Activated T-helper 17 cell treated with anti-CD3 and anti-CD28 coated beads, Interleukin-2, amount 50 U/mL, for 72 hours (primary cell): ENCODE data around the gene MTHFD2L. TPM values are rescaled to one million over a fixed set of nuclear protein-coding genes. Genes with fewer than 3 reads are reported as not detected.
A peak's percentile ranks its signal among the peaks of the same experiment; 100 is the strongest.

Source experiments
- ATAC-seq: fragments of 150-1000 bp; cut with Tn5 transposase; replicated peaks from 2 replicates; pipeline ENCODE4 v1.10.0; 2021; ENCODE audit warnings: mild to moderate bottlenecking, moderate library complexity
- H3K27ac Mint-ChIP-seq: one replicate; pipeline ENCODE4 v1.8.0; 2022; ENCODE audit warnings: mixed read lengths
- H3K27me3 Mint-ChIP-seq: one replicate; pipeline ENCODE4 v1.8.0; 2022; ENCODE audit warnings: mixed read lengths
- H3K36me3 Mint-ChIP-seq: one replicate; pipeline ENCODE4 v1.8.0; 2022; ENCODE audit warnings: low read depth, mild to moderate bottlenecking, mixed read lengths
- H3K4me1 Mint-ChIP-seq: one replicate; pipeline ENCODE4 v1.8.0; 2022; ENCODE audit warnings: mixed read lengths
- H3K4me3 Mint-ChIP-seq: one replicate; pipeline ENCODE4 v1.8.0; 2022; ENCODE audit warnings: mild to moderate bottlenecking, mixed read lengths
- H3K9me3 Mint-ChIP-seq: one replicate; pipeline ENCODE4 v1.8.0; 2022; ENCODE audit warnings: mixed read lengths
- total RNA-seq, 2 donors: library from RNA; stranded (reverse); gene quantifications; one replicate each; pipeline ENCODE4 v1.2.3, GENCODE V29; 2022

Gene MTHFD2L
- total RNA-seq, 2 donors from 2014 or later, result 4.0 to 9.4 TPM

- H3K36me3 Mint-ChIP-seq, result peaks cover 34% of the 10 kb centered on the region
- H3K9me3 Mint-ChIP-seq, result no peaks in the 10 kb centered on the region
- peaks cover 7% of the 10 kb centered on the region for H3K4me1 Mint-ChIP-seq
- no peak for ATAC-seq
- peaks cover 9% of the 10 kb centered on the region for H3K27me3 Mint-ChIP-seq
- H3K4me3 Mint-ChIP-seq, result peak overlapping the region; percentile 89
- peak overlapping the region; percentile 91 for H3K27ac Mint-ChIP-seq
Measured at GRCh38 chr4:74158466-74159142, 686 bp downstream of the MTHFD2L start.

GRCh38 chr4:74159143-74159709 is 1.3 kb downstream of the MTHFD2L start:
- Mint-ChIP-seq H3K4me3 (peak overlapping the region; percentile 89), H3K9me3 (no peaks in the 10 kb centered on the region), H3K4me1 (peaks cover 7% of the 10 kb centered on the region), H3K27me3 (peaks cover 9% of the 10 kb centered on the region), H3K27ac (peak overlapping the region; percentile 91), H3K36me3 (peaks cover 37% of the 10 kb centered on the region)
- ATAC-seq, result no peak

DNA sequence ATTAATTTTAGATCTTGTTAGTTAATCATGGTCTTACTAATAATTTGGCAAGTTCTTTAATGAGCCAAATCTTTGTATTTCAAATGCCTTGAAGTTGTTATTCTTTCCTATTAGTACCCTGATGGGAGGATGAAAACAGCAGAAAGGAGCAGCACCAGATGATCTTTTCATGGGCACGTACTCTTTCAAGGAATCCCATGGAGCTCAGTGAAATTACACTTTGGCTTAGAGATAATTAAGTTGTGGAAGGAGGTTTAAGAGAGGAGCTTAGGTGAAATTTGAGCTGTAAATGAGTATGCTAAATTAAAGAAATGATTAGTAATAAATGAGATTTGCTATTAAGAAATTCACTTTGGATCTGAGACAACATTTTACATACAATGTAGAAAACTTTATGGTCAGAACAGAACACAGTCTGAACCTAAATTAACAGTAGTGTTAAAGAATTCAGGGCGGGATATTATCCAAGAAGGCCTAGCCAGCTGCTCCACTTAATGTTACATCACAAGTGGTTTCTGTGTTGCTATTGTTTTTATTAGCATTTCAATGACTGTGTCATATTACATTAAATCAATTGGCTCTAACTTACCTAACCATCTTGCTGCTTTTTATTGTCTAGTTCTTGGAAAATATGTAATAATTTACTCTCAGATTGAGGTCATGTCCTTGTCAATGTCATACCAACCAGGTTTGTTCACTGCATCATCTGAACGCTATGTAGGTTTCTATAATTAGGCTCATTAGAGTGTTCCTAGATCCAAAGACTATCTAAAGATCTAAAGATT is 3.9 kb downstream of the MTHFD2L start:
- no peaks in the 10 kb centered on the region for H3K27me3 Mint-ChIP-seq
- no peak overlapping the region for H3K27ac Mint-ChIP-seq
- no peaks in the 10 kb centered on the region for H3K9me3 Mint-ChIP-seq
- H3K4me3 Mint-ChIP-seq, result no peak overlapping the region
- no peak for ATAC-seq
- peaks cover 7% of the 10 kb centered on the region for H3K4me1 Mint-ChIP-seq
- H3K36me3 Mint-ChIP-seq, result peaks cover 44% of the 10 kb centered on the region

GRCh38 chr4:74166135-74166534 is 8.2 kb downstream of the MTHFD2L start:
- ATAC-seq, result no peak
- H3K4me3 Mint-ChIP-seq, result no peak overlapping the region
- no peaks in the 10 kb centered on the region for H3K27me3 Mint-ChIP-seq
- peaks cover 25% of the 10 kb centered on the region for H3K36me3 Mint-ChIP-seq
- no peaks in the 10 kb centered on the region for H3K9me3 Mint-ChIP-seq
- H3K27ac Mint-ChIP-seq, result no peak overlapping the region
- H3K4me1 Mint-ChIP-seq, result peaks cover 6% of the 10 kb centered on the region

DNA sequence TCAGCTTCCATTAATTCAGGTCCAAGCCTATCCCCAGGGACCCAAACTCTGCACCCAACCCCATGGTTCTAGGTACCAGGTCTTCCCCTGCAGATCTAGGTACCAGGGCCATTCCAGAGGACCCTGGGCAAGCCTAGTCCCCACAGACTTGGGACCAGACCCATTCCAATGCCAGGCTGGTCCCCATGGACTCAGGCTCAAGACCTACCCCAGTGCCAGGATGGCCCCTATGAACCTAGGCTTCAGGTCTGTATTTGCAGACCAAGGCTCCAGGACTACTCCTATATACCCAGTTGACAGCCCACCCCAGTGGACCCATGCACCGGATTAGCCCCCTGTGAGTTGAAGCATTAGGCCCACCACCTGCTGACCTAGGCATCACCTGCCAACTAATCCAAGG is 8.9 kb downstream of the MTHFD2L start:
- Mint-ChIP-seq H3K9me3 (no peaks in the 10 kb centered on the region), H3K27ac (no peak overlapping the region), H3K27me3 (no peaks in the 10 kb centered on the region), H3K4me3 (no peak overlapping the region), H3K36me3 (peaks cover 18% of the 10 kb centered on the region), H3K4me1 (peaks cover 6% of the 10 kb centered on the region)
- no peak for ATAC-seq

- Mint-ChIP-seq H3K4me3 (no peak overlapping the region), H3K36me3 (peaks cover 11% of the 10 kb centered on the region), H3K4me1 (peaks cover 6% of the 10 kb centered on the region), H3K27ac (no peak overlapping the region), H3K9me3 (no peaks in the 10 kb centered on the region), H3K27me3 (no peaks in the 10 kb centered on the region)
- no peak for ATAC-seq
Measured at GRCh38 chr4:74167585-74167984, 9.7 kb downstream of the MTHFD2L start.

- ATAC-seq, result no peak
- Mint-ChIP-seq H3K9me3 (no peaks in the 10 kb centered on the region), H3K4me1 (peaks cover 6% of the 10 kb centered on the region), H3K4me3 (no peak overlapping the region), H3K27me3 (no peaks in the 10 kb centered on the region), H3K27ac (no peak overlapping the region), H3K36me3 (peaks cover 9% of the 10 kb centered on the region)
Measured at GRCh38 chr4:74168841-74169240, 10.9 kb downstream of the MTHFD2L start.

- H3K27me3 Mint-ChIP-seq, result no peaks in the 10 kb centered on the region
- H3K4me3 Mint-ChIP-seq, result no peak overlapping the region
- no peak overlapping the region for H3K27ac Mint-ChIP-seq
- H3K4me1 Mint-ChIP-seq, result peaks cover under 1% of the 10 kb centered on the region
- H3K9me3 Mint-ChIP-seq, result no peaks in the 10 kb centered on the region
- no peaks in the 10 kb centered on the region for H3K36me3 Mint-ChIP-seq
- ATAC-seq, result no peak
Measured at GRCh38 chr4:74173321-74173720, 15.4 kb downstream of the MTHFD2L start.

GRCh38 chr4:74174421-74174820 is 16.5 kb downstream of the MTHFD2L start:
- no peaks in the 10 kb centered on the region for H3K9me3 Mint-ChIP-seq

DNA sequence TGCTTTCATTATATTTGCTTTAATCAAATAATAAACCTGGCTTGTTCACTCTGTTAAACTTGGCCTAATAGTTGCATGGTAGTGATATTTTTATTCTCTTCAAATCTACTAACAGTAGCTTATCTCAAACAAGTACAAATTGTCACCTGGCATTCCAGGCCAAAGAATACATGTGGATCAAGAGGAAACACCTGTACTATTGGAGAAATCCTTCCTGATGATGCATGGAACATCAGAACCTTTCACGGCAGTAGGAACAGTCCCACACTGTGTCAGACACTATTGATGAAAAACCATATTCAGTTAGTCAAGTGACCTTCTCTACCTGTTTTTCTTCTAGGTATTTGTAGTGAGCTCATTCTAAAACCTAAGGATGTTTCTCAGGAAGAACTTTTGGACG is 17.0 kb downstream of the MTHFD2L start:
- H3K27ac Mint-ChIP-seq, result no peak overlapping the region
- H3K27me3 Mint-ChIP-seq, result no peaks in the 10 kb centered on the region
- ATAC-seq, result no peak
- H3K36me3 Mint-ChIP-seq, result no peaks in the 10 kb centered on the region
- H3K4me1 Mint-ChIP-seq, result no peaks in the 10 kb centered on the region
- H3K9me3 Mint-ChIP-seq, result no peaks in the 10 kb centered on the region
- H3K4me3 Mint-ChIP-seq, result no peak overlapping the region

More at GRCh38 chr4:74174421-74174820, 16.5 kb downstream of the MTHFD2L start:
- Mint-ChIP-seq H3K27me3 (no peaks in the 10 kb centered on the region), H3K4me3 (no peak overlapping the region), H3K4me1 (no peaks in the 10 kb centered on the region), H3K27ac (no peak overlapping the region), H3K36me3 (no peaks in the 10 kb centered on the region)
- no peak for ATAC-seq

DNA sequence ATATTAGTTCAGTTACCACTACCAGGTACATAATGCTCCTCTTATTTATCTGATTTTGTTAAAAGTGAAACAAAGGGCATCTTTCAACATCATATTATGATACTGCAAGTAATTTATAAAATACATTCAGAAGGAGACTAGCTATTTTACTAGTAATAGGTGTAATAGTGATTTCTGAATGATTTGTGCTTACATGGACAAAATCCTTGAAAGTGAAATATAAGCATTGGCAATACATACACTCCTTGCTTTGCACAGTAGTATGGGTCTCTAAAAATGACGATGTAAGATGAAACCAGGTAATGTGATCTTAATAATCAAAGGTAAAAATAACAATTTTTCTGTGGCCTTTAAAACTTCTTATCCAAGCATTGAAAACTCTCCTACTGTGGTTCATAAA is 17.5 kb downstream of the MTHFD2L start:
- H3K4me1 Mint-ChIP-seq, result no peaks in the 10 kb centered on the region
- no peaks in the 10 kb centered on the region for H3K36me3 Mint-ChIP-seq
- ATAC-seq, result no peak
- H3K9me3 Mint-ChIP-seq, result no peaks in the 10 kb centered on the region
- H3K27me3 Mint-ChIP-seq, result no peaks in the 10 kb centered on the region
- H3K4me3 Mint-ChIP-seq, result no peak overlapping the region
- no peak overlapping the region for H3K27ac Mint-ChIP-seq

GRCh38 chr4:74178798-74179197 is 20.9 kb downstream of the MTHFD2L start:
- H3K36me3 Mint-ChIP-seq, result no peaks in the 10 kb centered on the region
- no peak for ATAC-seq
- no peaks in the 10 kb centered on the region for H3K4me1 Mint-ChIP-seq
- no peaks in the 10 kb centered on the region for H3K9me3 Mint-ChIP-seq
- H3K27ac Mint-ChIP-seq, result no peak overlapping the region
- H3K4me3 Mint-ChIP-seq, result no peak overlapping the region
- H3K27me3 Mint-ChIP-seq, result no peaks in the 10 kb centered on the region

GRCh38 chr4:74181219-74181618 is 23.3 kb downstream of the MTHFD2L start:
- Mint-ChIP-seq H3K4me1 (no peaks in the 10 kb centered on the region), H3K4me3 (no peak overlapping the region), H3K9me3 (no peaks in the 10 kb centered on the region), H3K27ac (no peak overlapping the region), H3K36me3 (no peaks in the 10 kb centered on the region), H3K27me3 (no peaks in the 10 kb centered on the region)
- ATAC-seq, result peak; percentile 88

DNA sequence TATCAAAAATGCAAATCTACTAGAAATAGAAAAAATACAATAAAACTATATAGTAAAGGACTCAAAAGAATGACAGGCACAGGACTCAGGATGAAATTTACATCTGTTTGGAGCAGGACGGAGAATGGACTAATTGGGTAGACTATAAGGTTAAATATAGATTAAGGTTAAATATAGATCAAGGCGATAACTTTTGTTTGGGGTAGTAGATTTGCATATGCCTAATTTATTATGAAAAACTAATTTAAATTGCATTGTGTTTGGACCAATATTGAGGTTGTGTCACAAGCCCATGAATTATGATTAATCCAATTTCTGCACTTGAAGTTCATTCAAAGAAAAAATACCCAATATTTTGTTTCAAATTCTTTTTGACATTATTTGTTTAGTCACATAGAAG is 31.0 kb downstream of the MTHFD2L start:
- no peak for ATAC-seq

More for the DNA sequence above, 31.0 kb downstream of the MTHFD2L start:
- H3K4me1 Mint-ChIP-seq, result no peaks in the 10 kb centered on the region
- no peak overlapping the region for H3K27ac Mint-ChIP-seq
- H3K9me3 Mint-ChIP-seq, result no peaks in the 10 kb centered on the region
- no peak overlapping the region for H3K4me3 Mint-ChIP-seq
- H3K27me3 Mint-ChIP-seq, result no peaks in the 10 kb centered on the region
- H3K36me3 Mint-ChIP-seq, result no peaks in the 10 kb centered on the region
